ENCODE results near the gene MAFG.

GRCh38 chr17:81941484-81942166 lies 14.1 kb upstream of the MAFG start:
- TF ChIP-seq, protein P1, sequence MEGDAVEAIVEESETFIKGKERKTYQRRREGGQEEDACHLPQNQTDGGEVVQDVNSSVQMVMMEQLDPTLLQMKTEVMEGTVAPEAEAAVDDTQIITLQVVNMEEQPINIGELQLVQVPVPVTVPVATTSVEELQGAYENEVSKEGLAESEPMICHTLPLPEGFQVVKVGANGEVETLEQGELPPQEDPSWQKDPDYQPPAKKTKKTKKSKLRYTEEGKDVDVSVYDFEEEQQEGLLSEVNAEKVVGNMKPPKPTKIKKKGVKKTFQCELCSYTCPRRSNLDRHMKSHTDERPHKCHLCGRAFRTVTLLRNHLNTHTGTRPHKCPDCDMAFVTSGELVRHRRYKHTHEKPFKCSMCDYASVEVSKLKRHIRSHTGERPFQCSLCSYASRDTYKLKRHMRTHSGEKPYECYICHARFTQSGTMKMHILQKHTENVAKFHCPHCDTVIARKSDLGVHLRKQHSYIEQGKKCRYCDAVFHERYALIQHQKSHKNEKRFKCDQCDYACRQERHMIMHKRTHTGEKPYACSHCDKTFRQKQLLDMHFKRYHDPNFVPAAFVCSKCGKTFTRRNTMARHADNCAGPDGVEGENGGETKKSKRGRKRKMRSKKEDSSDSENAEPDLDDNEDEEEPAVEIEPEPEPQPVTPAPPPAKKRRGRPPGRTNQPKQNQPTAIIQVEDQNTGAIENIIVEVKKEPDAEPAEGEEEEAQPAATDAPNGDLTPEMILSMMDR (IDR thresholded peaks at IDR 0.05; ENCODE audit: low read length), result no peak
- TF ChIP-seq EZH2 (optimal IDR thresholded peaks at IDR 0.05; ENCODE audit: low read depth, low read length), result no peak
- no peak for TF ChIP-seq EZH2phosphoT487 (IDR thresholded peaks at IDR 0.05; ENCODE audit: low read length)

Measured in MM.1S (cell line).